Panc1 (cell line): Measurements from ENCODE around the gene KLRG1. TPM values are rescaled to one million over a fixed set of nuclear protein-coding genes. Genes with fewer than 3 reads are reported as not detected.

Source experiments
- ATAC-seq: fragments of 200-7000 bp; cut with Tn5 transposase; 2 replicates; pipeline ENCODE4 v1.9.1; 2020; ENCODE audit warnings: mild to moderate bottlenecking, moderate library complexity
- BruUV-seq: library from RNA; stranded (reverse); fragments of 400-500 nt; replicated peaks from 2 replicates; lab custom pipeline; 2021; lab: Mats Ljungman, UMichigan
- CTCF ChIA-PET: fragments of 300-600 bp; sonication (Branson Sonifier 250); formaldehyde crosslinking; loops from one replicate; lab custom pipeline; 2022; ENCODE audit warnings: antibody characterized with exemption; lab: Charles Lee
- POLR2A ChIA-PET: fragments of 300-600 bp; sonication (Branson Sonifier 250); formaldehyde crosslinking; loops from one replicate; lab custom pipeline; 2022; ENCODE audit warnings: antibody characterized with exemption; lab: Charles Lee
- DNase-seq: peaks from one replicate; pipeline ENCODE4 v3.0.0-alpha.2; 2010; ENCODE audit warnings: low read depth, low spot score
- H3K27ac ChIP-seq: 2 replicates; pipeline ENCODE4 v1.5.1; 2011; ENCODE audit warnings: mild to moderate bottlenecking, low read length, inconsistent platforms
- H3K27me3 ChIP-seq: fragments of 200-500 bp; sonication (Bioruptor generic); 2 replicates; pipeline ENCODE4 v1.6.0; 2014; ENCODE audit warnings: low read length, inconsistent platforms; ENCODE audit not compliant: control insufficient read depth, insufficient read depth
- H3K36me3 ChIP-seq: fragments of 200-500 bp; sonication (Bioruptor generic); 2 replicates; pipeline ENCODE4 v1.5.1; 2014; ENCODE audit warnings: inconsistent platforms, mild to moderate bottlenecking, low read length, moderate library complexity; ENCODE audit not compliant: control insufficient read depth, insufficient read depth
- H3K4me1 ChIP-seq: 2 replicates; pipeline ENCODE4 v1.5.1; 2011; ENCODE audit warnings: inconsistent platforms, mild to moderate bottlenecking, low read length, moderate library complexity; ENCODE audit not compliant: control insufficient read depth, insufficient read depth
- H3K4me3 ChIP-seq, 2 experiments: 2 replicates each; pipeline ENCODE4 v1.5.1; 2011 to 2012; ENCODE audit warnings: low read depth in 2 of 2, low read length in 2 of 2, mild to moderate bottlenecking in 2 of 2, inconsistent platforms in 1 of 2, moderate library complexity in 1 of 2
- H3K9me3 ChIP-seq: fragments of 200-500 bp; sonication (Bioruptor generic); 2 replicates; pipeline ENCODE4 v1.5.1; 2014; ENCODE audit warnings: low read depth, mild to moderate bottlenecking, inconsistent platforms, low read length, moderate library complexity; ENCODE audit not compliant: control insufficient read depth, insufficient read depth
- CTCF ChIP-seq: fragments of 450-650 bp; IDR thresholded peaks from 2 replicates; pipeline ENCODE4 v1.5.1; 2017; ENCODE audit warnings: mild to moderate bottlenecking
- POLR2AphosphoS5 ChIP-seq: IDR thresholded peaks from 2 replicates; pipeline ENCODE4 v1.6.1; 2012; ENCODE audit warnings: mild to moderate bottlenecking, low read depth, low read length, moderate library complexity
- REST ChIP-seq, 2 experiments: IDR thresholded peaks; 2 replicates each; pipeline ENCODE4 v1.6.1; 2011 to 2012; ENCODE audit warnings: low read depth in 2 of 2, control low read depth in 1 of 2, low read length in 1 of 2, mild to moderate bottlenecking in 1 of 2, moderate library complexity in 1 of 2; ENCODE audit not compliant: insufficient read depth in 1 of 2
- SIN3A ChIP-seq: IDR thresholded peaks from 2 replicates; pipeline ENCODE4 v1.6.1; 2012; ENCODE audit warnings: low read depth, mild to moderate bottlenecking, low read length, moderate library complexity, borderline replicate concordance; ENCODE audit not compliant: insufficient read depth
- TCF7L2 ChIP-seq: IDR thresholded peaks from 2 replicates; pipeline ENCODE4 v1.6.1; 2011; ENCODE audit warnings: mild to moderate bottlenecking, low read depth, low read length, inconsistent platforms
- in situ Hi-C: cut with HindIII; loops from 2 replicates; pipeline ENCODE4 v1.10.0; 2016; ENCODE audit warnings: low sequenced_read_pairs, low pct_unique_long_range_greater_than_20kb
- intact Hi-C: fragments of 100-400 bp; cut with micrococcal nuclease; formaldehyde crosslinking; loops from one replicate; pipeline ENCODE4 v1.10.0; 2022; ENCODE audit not compliant: unreplicated experiment
- total RNA-seq: library from RNA; stranded (reverse); gene quantifications from one replicate; pipeline ENCODE4 v1.2.1, GENCODE V29; 2021; ENCODE audit not compliant: unreplicated experiment

The KLRG1 gene
- total RNA-seq, 1 experiment from 2014 or later: 0.69 TPM

- no peak for DNase-seq
- intact Hi-C loops (loop anchor here (10.0 kb wide), 3 partner anchors 362 to 502 kb away; partner anchors contain the start of gene CLEC4E), in situ Hi-C loops (no loop called here)
- Histone ChIP-seq H3K27ac (no peak overlapping the region), H3K4me1 (no peaks in the 10 kb centered on the region), H3K36me3 (no peaks in the 10 kb centered on the region), H3K9me3 (no peaks in the 10 kb centered on the region), H3K4me3 (no peak overlapping the region), H3K27me3 (no peaks in the 10 kb centered on the region; the same call in none of the 2 replicates)
- TF ChIP-seq POLR2AphosphoS5 (no peak), CTCF (no peak), TCF7L2 (no peak), REST (IDR thresholded peaks at IDR 0.05; ENCODE audit: insufficient read depth in 1 of 2, low read depth in 2 of 2, low read length in 1 of 2) (no peak)
- POLR2A ChIA-PET: no interaction called here
- BruUV-seq: no TSS peak
- no peak for ATAC-seq
- CTCF ChIA-PET: interaction anchor here (0.6 kb wide), 1 partner anchor 423 kb away, joined by 5 read pairs; no protein-coding TSS in a partner anchor
Observed at GRCh38 chr12:9047105-9047504, 57.8 kb downstream of the KLRG1 start.

- Histone ChIP-seq H3K27me3 (no peaks in the 10 kb centered on the region; the same call in none of the 2 replicates), H3K4me1 (no peaks in the 10 kb centered on the region), H3K27ac (no peak overlapping the region), H3K9me3 (no peaks in the 10 kb centered on the region), H3K4me3 (no peak overlapping the region), H3K36me3 (no peaks in the 10 kb centered on the region)
- no TSS peak for BruUV-seq
- CTCF ChIA-PET: interaction anchor here (0.6 to 1.9 kb wide), 5 partner anchors 10 to 392 kb away, joined by 3 to 6 read pairs (median 5); partner anchors contain the start of gene M6PR
- DNase-seq (no peak), ATAC-seq (no peak)
- intact Hi-C loops (loop anchor here (10.0 kb wide), 3 partner anchors 364 to 504 kb away; partner anchors contain the start of gene CLEC4E), in situ Hi-C loops (no loop called here)
- POLR2A ChIA-PET: interaction anchor here (1.3 kb wide), 1 partner anchor 98 kb away, joined by 3 read pairs; no protein-coding TSS in a partner anchor
- TF ChIP-seq SIN3A: no peak
- TF ChIP-seq CTCF: no peak
- no peak for TF ChIP-seq TCF7L2
- TF ChIP-seq POLR2AphosphoS5: no peak
- no peak for TF ChIP-seq REST (IDR thresholded peaks at IDR 0.05; ENCODE audit: insufficient read depth in 1 of 2, low read depth in 2 of 2, low read length in 1 of 2)
Observed at GRCh38 chr12:9048930-9049329, 59.6 kb downstream of the KLRG1 start.
